A549 treated with GW870086 at 1 μM for 4 hours (cell line): Measurements from ENCODE around the gene TMEM106A. TPM values are rescaled to one million over a fixed set of nuclear protein-coding genes. Genes with fewer than 3 reads are reported as not detected.

ENCODE experiments used
- total RNA-seq: library from RNA; stranded (reverse); fragments of 200-300 nt; extraction: Qiagen RNA extraction; gene quantifications from 5 replicates; pipeline ENCODE4 v1.2.3, GENCODE V29; 2022; ENCODE audit warnings: low read depth

The TMEM106A gene, protein sequence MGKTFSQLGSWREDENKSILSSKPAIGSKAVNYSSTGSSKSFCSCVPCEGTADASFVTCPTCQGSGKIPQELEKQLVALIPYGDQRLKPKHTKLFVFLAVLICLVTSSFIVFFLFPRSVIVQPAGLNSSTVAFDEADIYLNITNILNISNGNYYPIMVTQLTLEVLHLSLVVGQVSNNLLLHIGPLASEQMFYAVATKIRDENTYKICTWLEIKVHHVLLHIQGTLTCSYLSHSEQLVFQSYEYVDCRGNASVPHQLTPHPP
- 0.77 to 1.5 TPM (median 0.94 TPM) in 5 replicates for total RNA-seq

DNA sequence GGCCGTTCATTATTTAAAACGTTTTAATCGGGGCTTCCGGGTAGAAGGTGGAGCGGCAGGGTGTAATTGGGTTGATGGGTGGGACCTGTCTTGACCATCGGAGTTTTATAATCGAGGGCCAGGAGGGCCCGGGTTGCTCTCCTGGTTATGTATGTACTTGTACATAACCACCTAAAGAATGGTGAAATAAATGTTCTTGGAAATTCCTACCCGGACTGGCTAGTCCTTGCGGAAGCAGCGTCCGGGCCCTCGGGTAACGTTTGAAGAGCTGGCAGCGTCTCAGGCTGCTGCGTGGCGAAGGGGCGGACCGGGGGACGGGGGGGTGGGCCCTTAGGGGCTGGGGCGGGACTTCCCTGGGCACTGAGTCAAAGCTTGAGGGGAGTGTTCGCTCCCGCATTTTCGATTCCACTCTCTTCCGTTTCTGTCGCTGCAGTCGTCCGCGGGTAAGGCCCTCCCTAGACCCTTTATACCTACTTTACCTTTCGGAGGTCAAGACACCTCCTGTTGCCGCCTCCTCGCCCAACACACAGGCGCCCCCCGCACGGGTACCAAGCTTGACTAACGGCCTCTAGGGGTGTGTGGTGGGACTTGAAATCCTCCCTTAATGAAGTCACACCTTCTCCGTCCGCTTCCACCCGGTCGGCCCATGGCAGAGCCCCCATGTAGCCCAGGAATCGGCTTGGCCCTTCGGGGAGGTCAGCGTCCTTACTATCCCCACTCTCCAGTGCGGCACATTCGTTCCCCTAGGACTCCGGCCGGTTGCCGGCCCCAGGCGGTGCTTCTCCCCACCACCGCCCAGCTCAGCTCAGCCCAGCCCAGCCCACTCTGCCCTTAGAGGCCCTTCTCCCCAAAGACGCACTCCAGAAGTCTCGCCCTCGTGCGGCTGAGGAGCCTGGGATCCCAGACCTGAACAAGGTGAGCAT lies at the start of gene TMEM106A:
Gene TMEM106A (plus strand): TSS at position 396 of the 923 bp plus-strand sequence. CDS start 1,167 bp downstream, outside the sequence.

DNA sequence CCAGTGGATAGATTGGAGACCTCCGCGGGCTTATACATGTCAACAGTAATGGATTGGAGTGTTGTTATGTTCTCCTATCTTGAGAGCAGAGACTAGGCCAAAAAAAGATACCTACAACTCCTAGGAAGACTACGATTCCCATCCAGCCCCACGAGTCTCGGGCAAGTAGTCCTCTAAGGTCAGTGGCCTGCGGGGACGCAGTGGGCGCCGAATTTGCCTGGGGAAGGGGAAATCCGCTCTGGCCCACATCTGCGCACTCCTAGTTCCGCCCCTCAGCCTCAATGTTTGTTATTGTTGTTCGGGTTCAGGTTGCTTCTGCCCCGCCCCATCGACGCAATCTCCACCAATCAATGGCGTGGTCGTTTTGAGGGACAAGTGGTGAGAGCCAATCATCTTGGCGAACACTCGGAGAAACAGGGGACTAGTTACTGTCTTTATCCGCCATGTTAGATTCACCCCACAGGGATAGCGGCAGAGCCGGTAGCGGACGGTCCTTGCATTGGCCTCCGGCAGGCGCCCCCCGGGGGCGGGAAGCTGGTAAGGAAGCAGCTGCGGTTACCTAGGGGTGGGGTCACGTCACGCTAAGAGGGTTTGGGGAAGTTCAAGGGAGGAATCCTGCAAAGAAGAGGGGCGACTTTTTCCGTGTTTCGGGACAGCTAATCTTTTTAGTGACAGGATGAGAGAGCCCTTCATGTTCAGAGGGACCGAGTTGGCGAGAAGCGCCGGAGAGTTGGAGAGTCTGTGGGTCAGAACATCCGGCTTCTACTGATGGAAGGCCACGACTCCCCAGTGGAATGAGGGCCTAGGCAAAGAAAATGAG lies 40.7 kb upstream of the TMEM106A start, which contains the start of gene NBR1:
Gene NBR1 (plus strand): TSS at position 449 of the 820 bp plus-strand sequence. CDS start 4,586 bp downstream, outside the sequence.

DNA sequence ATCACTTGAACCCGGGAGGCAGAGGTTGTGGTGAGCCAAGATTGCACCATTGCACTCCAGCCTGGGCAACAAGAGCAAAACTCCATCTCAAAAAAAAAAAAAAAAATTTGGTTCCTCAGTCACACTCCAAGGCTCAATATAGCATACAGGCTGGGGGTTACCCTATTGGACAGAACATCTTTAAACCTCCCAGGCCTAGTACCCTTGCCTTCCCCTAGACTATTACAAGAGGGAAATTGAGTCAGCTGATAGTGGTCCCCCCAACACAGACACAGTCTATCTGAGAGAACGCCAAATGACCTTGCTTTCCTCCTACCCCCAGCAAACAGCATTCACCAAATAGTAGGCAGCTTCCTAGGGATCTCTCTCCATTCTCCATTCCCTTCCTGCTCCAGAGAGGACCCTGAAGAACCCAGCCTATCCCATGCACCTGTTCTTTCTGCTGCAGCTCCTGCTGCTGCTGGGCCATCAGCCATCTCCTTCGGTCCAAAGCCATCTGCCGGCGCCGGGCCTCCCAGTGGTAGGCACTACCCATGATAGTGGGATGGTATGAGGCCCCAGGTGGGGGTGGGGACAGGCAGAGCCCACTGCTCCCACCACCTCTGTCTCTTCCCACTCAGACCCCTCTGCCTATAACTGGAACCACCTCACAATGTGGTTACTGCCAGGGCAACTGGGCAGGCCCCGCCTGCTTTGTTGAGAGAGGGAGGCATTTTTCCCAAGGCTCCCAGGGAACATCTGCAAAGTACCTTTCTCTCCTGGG lies 16.5 kb downstream of the TMEM106A start, which contains the start of gene CCDC200:
Gene CCDC200 (minus strand): TSS at position 604 of the 763 bp plus-strand sequence. CDS start 69 bp downstream, at position 535.

DNA sequence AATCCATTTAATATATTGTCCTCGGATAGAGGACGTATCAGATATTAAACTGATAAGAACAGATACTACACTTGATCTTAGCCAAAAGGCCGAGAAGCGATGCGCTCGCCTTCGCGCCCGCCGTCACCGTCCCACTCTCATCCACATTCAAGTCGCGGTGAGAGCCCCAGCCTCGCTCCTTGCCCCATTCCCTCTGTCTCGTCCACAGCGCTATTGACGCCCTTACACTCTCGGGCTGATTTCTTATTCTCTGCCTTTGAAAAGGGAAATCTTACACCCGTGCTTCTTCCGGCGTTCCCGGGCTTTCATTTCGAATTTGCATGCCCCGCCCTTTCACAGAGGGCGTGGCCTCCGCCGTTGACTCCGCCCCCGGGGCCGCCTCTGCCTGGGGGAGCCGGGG lies 22.2 kb downstream of the TMEM106A start, which contains the start of gene RNU2-1:
Gene RNU2-1 (minus strand): TSS at position 101 of the 400 bp plus-strand sequence.

Other genes with a start within 250 kb of the TMEM106A start
- 53.8 to 58.0 TPM (median 57.6 TPM) in 5 replicates for gene AARSD1, start 247.4 kb upstream of the TMEM106A start, total RNA-seq
- 0.73 to 2.0 TPM (median 1.0 TPM) in 5 replicates for gene PTGES3L, start 231.8 kb upstream of the TMEM106A start, total RNA-seq
- 20.6 to 23.0 TPM (median 22.1 TPM) in 5 replicates for gene RUNDC1, start 231.3 kb upstream of the TMEM106A start, total RNA-seq
- 2,973 to 3,984 TPM (median 3,050 TPM) in 5 replicates for gene RPL27, start 213.5 kb upstream of the TMEM106A start, total RNA-seq
- gene IFI35, start 205.1 kb upstream of the TMEM106A start, total RNA-seq, result 18.2 to 21.6 TPM (median 18.9 TPM) in 5 replicates
- gene VAT1, start 189.5 kb upstream of the TMEM106A start, total RNA-seq, result 211 to 235 TPM (median 231 TPM) in 5 replicates
- 0.07 to 0.29 TPM (median 0.17 TPM) in 5 replicates for gene RND2, start 186.6 kb upstream of the TMEM106A start, total RNA-seq
- gene BRCA1, start 86.5 kb upstream of the TMEM106A start, total RNA-seq, result 21.8 to 26.1 TPM (median 23.4 TPM) in 5 replicates
- 29.1 to 41.6 TPM (median 39.5 TPM) in 5 replicates for gene NBR1, start 40.7 kb upstream of the TMEM106A start, total RNA-seq
- gene CCDC200, start 16.7 kb downstream of the TMEM106A start, total RNA-seq, result not detected in 5 replicates
- not detected in 5 replicates for gene RNU2-1, start 22.1 kb downstream of the TMEM106A start, total RNA-seq
- gene ARL4D, start 187.1 kb downstream of the TMEM106A start, total RNA-seq, result 25.3 to 36.6 TPM (median 30.2 TPM) in 5 replicates